Measurements from ENCODE around the gene SLC12A5.

The SLC12A5 gene

DNA sequence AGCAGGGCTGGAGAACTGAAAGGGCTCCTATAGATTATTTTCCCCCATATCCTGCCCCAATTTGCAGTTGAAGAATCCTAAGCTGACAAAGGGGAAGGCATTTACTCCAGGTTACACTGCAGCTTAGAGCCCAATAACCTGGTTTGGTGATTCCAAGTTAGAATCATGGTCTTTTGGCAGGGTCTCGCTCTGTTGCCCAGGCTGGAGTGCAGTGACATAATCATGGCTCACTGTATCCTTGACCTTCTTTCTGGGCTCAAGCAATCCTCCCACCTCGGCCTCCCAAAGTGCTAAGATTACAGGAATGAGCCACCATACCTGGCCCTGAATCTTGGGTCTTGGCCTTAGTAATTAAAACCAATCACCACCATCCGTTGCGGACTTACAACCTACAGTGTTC is 21.3 kb upstream of the SLC12A5 start:
- no peak for DNase-seq

DNA sequence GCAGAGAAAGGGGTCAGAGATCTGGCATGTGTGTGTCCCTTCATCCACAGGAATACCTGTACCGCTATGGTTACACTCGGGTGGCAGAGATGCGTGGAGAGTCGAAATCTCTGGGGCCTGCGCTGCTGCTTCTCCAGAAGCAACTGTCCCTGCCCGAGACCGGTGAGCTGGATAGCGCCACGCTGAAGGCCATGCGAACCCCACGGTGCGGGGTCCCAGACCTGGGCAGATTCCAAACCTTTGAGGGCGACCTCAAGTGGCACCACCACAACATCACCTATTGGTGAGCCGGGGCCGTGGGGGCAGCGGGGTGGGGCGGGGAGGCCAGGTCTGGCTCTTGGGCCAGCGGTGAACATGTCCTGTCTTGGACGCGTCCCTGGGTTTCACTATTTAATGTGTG is 19.2 kb upstream of the SLC12A5 start:
- no peak for DNase-seq

DNA sequence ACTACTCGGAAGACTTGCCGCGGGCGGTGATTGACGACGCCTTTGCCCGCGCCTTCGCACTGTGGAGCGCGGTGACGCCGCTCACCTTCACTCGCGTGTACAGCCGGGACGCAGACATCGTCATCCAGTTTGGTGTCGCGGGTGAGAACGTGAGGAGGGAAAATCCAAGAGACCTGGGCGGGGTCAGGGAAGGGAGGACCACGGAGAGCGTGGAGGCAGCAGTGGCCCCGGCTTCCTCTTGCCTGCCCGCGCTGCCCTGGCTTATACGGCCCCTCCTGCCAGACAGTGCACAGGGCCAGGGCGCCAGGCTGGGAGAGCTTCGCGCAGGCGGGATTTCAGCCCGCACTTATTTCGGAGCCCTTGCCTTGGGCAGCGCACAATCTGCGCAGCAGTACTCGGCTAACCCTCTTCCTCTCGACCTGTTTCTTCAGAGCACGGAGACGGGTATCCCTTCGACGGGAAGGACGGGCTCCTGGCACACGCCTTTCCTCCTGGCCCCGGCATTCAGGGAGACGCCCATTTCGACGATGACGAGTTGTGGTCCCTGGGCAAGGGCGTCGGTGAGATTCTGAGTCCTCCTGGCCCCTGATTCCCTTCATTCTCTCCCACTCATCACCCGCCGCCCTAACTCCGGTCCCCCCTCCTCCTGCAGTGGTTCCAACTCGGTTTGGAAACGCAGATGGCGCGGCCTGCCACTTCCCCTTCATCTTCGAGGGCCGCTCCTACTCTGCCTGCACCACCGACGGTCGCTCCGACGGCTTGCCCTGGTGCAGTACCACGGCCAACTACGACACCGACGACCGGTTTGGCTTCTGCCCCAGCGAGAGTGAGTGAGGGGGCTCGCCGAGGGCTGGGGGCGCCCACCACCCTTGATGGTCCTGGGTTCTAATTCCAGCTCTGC is 18.3 kb upstream of the SLC12A5 start:
- DNase-seq, result no peak

DNA sequence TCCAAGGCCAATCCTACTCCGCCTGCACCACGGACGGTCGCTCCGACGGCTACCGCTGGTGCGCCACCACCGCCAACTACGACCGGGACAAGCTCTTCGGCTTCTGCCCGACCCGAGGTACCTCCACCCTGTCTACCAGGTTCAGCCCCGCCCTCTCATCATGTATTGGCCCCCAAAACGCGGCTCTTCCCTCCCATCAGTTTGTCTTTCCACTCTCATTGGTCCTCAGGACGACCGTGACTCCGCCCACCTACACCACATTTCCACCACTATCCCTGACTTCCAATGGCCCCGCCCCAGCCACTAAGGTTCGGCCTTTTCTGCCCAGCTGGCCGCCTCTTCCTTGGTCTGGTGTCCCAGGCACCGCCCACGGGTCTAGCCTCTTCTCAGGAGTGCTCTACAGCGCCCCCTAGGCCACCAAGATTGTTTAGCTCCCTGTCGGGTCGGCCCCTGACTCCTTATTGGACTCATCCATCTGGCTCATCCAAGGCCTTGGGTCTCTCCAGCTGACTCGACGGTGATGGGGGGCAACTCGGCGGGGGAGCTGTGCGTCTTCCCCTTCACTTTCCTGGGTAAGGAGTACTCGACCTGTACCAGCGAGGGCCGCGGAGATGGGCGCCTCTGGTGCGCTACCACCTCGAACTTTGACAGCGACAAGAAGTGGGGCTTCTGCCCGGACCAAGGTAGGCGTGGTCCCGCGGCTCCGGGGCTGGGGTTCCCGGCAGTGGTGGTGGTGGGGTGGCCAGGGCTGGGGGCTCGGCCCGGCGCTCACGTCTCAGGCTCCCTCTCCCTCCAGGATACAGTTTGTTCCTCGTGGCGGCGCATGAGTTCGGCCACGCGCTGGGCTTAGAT is 17.2 kb upstream of the SLC12A5 start:
- DNase-seq, result no peak

DNA sequence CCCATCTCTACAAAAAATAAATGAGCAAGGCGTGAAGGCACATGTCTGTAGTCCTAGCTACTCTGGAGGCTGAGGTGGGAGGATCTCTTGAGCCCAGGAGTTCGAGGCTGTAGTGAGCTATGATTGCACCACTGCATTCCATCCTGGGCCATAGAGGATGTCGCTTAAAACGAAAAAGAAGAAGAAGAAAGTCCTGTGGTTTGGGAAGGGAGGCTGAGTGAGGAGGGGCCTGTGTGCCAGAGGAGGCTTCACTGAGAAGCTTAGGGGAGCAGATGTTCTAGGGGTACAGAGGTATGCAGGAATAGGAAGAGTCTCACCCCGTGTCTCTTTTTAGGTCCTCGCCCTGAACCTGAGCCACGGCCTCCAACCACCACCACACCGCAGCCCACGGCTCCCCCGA is 16.1 kb upstream of the SLC12A5 start:
- DNase-seq, result no peak

DNA sequence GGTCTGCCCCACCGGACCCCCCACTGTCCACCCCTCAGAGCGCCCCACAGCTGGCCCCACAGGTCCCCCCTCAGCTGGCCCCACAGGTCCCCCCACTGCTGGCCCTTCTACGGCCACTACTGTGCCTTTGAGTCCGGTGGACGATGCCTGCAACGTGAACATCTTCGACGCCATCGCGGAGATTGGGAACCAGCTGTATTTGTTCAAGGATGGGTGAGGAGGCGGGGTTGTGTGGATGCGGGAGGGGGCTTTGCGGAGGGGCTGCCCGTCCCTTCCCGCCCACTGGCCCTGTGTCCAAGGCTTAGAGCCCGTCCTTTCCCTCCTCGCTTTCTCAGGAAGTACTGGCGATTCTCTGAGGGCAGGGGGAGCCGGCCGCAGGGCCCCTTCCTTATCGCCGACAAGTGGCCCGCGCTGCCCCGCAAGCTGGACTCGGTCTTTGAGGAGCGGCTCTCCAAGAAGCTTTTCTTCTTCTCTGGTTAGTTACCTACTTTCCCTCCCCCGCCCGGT is 15.6 kb upstream of the SLC12A5 start:
- no peak for DNase-seq

DNA sequence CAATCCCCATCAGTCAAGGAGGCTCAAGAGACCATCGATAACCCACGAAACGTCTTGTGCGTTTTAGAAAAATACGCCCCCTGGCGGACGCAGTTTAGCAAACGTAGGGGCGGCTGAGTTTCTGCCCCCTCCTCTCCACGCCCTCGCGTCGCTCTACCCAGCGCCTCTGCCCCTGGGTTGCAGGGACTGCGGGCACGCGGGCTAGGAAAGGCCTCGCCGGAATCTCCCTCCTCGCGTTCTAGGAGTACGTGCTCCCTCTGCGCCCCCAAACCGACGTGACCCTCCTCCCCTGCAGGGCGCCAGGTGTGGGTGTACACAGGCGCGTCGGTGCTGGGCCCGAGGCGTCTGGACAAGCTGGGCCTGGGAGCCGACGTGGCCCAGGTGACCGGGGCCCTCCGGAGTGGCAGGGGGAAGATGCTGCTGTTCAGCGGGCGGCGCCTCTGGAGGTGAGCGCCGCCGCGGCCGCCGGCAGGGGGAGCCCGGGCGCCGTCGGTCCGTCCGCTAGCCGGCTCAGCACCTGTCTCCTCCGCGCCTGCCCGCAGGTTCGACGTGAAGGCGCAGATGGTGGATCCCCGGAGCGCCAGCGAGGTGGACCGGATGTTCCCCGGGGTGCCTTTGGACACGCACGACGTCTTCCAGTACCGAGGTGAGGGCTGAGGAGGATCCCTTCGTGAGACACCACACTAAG is 15.0 kb upstream of the SLC12A5 start:
- DNase-seq, result peak; percentile 50

DNA sequence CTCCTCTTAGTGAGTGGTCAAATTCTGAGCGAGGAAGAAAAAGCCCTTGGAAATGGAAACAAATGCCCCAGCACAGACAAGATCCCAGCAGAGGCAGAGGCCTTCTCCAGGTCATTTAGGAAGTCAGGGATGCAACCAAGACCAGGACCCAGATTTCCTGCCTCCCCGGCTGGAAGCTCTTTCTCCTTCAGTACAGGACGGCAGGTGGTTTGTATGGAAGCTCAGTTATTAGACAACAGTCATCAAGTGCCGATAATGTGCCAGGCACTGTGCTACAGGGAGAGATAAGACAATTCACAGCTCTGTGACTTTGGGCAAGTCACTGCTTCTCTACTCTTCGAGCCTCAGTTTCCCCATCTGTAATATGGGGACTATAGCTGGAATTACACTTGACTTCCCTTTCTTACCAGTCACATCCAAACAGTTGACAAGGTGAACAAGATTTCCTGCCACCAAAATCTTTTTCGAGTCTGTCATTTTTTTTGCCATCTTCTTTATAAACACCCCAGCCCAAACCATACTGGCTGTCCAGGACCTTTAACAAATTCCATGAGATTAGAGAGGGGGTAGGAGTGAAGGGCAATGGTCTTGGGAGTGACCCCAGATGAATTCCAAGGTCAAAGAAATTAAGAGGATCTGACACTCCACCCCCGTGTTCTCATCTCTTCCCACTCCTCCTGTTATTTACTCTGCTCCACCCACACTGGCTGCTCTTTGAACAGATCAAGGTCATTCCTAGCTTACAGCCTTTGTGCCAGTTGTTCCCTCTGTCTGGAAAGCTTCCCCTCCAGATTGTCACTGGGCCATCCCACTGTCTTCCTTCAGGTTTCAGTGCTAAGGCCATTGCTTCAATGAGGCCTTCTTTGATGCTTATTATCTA is 14.3 kb upstream of the SLC12A5 start:
- no peak for DNase-seq

DNA sequence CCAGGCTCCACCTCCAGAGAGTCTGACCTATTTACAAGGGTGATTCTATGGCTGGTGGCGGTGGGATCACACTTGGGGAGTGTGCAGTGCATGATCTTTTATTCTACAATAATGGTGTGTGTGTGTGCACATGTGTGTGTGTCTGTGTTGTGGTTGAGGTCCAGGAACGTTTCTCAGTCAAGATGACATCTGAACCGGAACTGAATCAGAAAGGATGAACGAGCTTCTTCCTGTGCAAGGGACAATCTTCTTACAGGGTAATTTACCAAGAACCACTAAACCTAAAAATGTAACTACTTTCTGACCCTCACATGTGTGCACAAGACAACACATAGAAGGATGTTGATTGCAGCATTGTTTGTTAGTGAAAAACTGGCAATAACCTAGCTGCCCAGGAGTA is 11.7 kb upstream of the SLC12A5 start:
- no peak for DNase-seq

DNA sequence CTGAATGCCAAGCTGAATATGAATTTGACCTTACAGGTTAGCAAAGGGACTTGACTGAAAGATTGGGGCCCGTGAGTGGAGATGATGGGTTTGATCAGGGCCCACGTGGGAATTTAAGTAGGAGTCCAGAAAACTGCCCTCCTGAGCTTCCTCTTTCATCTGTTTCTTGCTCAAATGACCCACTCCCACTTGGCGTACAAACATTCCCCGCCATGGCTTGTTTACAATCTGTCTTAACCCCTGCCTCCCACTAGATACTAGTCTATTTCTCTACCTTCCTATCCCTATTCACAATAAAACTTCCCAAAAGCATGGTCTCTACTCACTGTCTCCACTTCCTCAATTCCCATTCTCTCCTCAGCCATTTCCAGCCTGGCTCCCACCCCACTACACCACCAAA is 10.9 kb upstream of the SLC12A5 start:
- DNase-seq, result no peak

DNA sequence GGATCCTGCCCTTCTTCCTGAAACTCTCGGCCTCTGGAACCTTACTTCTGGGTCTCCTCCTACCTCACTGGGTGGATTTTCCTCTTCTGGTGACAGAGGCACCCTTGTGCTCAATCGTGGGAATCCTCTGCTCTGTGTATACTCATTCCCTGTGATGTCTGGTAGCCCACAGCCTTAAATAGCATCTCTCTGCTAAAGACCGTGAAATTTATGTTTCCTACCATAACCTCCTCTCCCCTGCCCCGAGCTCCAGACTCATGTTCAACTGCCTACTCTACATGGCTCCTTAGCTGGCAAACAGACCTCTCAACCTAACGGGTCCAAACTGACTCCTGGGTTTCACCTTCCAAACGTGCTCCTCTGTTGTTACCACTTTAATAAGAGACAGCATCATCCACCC is 10.4 kb upstream of the SLC12A5 start:
- no peak for DNase-seq

DNA sequence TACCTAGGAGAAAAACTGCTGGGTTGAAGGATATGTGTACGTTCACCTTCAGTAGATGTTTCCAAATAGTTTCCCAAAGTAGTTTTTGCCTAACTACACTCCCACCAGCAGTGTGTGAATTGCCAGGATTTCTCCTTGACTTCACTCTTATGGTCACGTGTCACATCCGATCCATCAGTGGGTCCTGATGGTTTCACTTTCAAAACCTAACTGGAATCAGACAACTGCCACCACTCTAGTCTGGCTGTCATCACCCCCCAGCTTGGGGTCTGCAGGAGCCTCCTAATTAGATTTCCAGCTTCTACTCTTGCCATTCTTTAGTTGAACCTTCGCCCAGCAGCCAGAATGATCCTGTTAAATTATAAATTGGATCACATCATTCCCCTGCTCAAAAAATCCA is 8.5 kb upstream of the SLC12A5 start:
- DNase-seq, result no peak

DNA sequence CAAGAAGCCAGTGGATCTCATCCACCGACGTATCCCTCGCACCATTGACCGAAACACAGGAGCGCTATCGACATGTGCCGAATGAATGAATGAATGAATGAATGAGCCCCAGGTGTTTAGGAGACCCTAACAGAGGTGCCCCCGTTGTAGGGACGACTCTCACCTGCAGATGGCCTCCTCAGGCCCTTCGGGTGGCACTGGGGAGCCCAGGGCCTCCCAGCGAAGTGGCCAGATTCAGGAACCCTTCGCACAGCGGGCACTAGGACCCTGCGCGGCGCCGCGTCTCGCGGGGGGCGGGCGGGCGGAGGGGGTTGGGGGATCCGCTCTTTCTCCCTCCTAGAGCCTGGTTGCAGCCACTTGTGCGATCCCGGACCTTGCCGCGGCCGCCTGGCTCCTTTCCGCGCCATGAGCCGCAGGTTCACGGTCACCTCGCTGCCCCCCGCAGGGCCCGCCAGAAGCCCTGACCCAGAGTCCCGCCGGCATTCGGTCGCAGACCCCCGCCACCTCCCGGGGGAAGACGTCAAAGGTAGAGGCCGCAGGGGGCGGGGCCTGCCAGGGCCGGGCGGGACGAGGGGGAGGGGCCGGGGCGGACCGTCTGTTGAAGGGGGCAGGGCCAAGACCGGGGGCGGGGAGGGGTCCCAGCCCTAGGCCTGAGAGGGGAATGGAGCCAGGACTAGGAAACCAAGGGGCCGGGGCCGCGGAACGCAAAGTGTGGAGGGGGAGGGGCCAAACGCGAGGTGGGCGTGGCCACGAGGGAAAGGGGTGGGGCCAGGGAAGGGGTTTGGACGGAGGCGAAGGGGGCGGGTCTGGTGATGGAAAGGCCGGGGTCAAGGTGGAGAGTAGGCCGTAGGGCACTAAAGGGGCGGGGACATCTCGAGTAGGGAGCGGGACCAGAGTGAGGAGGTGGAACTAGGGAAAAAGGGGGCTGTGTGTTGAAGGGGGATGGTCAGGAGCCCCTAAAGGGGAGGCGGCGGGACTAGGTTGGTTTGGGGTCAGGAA is 7.4 kb upstream of the SLC12A5 start:
- no peak for DNase-seq

DNA sequence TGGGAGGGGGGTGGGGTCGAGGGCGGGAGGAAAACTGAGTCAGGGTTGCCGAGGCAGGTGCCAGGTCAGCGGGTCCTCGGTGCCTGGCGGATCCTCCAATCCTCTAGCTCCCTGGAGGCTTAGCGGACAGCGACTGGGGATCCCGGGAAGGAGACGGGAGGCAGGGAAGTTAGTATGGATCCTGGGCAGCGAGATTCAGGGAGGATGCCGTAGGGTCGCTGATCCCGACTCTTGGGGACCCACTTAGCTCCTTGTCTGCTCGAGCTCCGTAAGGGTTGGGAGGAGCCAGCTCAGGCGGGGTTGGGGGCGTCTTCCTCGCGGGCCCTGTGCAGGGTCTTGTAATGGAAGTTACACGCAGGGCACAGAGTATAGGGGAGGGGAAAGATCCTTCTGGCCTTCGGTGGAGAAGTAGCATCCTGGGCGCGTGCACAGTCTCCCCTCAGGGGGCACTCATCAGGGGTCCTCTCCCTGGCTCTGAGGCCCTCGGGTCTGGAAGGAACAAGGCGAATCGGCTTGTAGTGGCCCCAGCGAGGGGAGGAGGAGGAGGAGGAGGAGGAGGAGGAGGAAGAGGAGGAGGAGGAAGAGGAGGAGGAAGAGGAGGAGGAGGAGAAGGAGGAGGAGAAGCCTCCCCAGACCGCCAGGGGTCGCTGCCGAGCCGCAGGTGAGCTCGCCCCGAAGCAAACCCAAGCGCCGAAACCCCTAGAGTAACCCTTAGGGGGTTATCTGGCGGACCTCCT is 6.4 kb upstream of the SLC12A5 start:
- no peak for DNase-seq

DNA sequence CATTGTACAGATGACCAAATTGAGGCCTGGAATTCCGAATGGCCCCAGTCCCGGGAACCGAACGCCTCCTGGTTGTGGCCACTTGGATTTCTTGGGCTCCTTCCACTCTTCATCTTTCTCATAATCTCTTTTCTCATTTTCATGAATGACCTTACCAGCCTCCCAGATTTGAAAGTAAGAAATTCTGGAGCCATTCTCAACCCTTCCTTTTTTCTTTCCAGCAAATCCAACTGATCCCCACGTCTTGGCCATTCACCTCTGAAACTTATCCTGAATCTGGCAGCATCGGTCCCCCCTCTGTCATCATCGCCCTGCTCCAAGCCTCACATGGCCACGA is 5.9 kb upstream of the SLC12A5 start:
- no peak for DNase-seq

DNA sequence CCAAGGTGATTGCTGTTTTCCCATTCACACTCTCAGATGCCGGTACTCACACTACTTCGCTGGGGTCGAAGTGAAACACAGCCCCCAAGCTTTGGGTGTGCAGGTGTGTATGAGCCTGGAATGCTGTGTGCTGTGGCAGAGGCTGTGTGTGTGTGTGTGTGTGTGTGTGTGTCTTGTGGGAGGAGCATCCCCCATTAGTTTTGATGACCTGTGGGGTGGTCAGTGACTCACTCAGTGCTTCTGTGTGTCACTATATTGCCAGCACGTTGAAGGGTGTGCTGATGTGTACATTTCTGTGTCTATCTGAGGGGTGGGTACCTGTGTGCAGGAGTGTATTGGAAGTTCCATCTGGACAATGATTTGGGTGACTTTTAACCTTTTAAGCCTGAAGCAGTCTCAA is 5.0 kb upstream of the SLC12A5 start:
- no peak for DNase-seq

DNA sequence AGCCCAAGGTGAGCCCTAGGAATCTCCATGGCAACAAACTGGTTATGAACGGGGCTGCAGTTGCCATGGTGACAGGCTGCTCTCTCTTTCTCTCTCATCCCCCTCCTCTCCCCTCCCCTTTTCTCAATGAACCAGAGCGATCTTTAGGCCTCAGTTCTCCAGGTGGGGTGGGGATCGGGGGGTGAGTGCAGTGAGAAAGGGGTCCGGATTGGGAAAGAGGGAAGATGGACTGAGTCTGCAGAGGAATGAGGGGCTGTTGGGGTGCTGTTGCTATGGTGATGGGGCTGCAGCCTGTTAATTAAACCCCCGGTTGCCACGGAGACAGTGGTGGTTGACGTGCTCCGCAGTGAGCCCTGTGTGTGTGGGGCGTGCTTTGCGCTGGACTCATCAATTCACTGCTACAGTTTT is 3.6 kb upstream of the SLC12A5 start:
- no peak for DNase-seq

DNA sequence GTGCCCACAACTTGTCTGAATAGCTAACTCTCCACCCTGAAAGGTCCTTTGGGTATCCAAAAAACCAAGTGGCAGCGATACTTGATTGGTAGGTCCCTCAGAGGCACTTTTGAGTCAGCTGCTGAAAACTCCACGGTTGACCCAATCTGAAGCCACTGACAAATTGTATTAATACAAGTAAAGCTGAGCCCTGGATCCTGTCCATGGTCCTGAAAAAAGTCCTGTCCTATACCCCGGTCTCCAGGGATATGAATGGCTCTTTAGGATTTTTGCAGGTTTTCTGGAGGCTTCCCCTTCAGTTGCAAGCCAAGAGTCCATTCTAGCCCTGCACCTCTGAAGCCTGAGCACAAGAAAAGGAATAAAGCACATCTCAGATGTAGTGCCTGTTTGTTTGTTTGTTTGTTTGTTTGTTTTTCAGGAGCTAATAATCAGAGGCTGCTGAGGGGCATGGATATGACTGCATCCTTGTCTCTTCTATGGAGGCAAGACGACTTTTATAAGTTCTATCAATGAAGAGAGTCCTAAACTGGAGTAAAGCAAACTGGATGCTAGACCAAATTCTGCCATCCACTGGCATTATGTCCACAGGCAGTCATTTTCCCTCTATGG is 1.7 kb upstream of the SLC12A5 start:
- no peak for DNase-seq

DNA sequence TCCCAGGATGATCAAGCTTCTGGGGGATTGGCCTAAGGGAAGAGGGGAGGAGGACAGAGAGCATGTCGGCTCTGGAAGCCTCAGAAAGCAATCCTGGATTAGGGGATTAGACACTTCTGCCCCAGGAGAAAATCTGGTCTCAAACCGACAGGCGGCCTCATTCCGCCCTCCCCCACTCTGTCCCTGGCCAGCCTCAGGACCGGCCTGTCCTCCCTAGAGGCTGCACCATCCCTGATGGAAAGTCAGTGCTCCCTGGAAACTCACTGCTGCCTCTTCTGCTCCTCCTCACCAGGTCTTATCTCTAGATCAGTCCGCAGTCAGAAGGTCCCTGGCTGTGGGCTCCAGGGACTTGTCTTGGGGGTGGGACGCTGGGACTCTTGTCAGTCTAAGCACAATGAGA is 905 bp upstream of the SLC12A5 start:
- DNase-seq, result no peak

Measured in NCI-H2107 (cell line).